Left kidney (tissue), 2 donors: ENCODE results near the gene GARNL3. TPM values are rescaled to one million over a fixed set of nuclear protein-coding genes. Genes with fewer than 3 reads are reported as not detected.
A peak's percentile ranks its signal among the peaks of the same experiment; 100 is the strongest.

Experiments used
- DNase-seq: peaks from one replicate; pipeline ENCODE4 v3.0.0-alpha.2; 2013
- polyA plus RNA-seq: library from polyadenylated mRNA; unstranded; fragments of 120-200 nt; gene quantifications from one replicate; pipeline ENCODE4 v1.2.1, GENCODE V29; 2013; ENCODE audit not compliant: insufficient read length

GARNL3 gene
- polyA plus RNA-seq, 1 donor: 19.8 TPM

GRCh38 chr9:127273326-127273725 is 8.8 kb downstream of the GARNL3 start:
- DNase-seq: no peak

GRCh38 chr9:127277099-127277498 is 12.5 kb downstream of the GARNL3 start:
- no peak for DNase-seq

- DNase-seq: no peak
These were observed 13.2 kb downstream of the GARNL3 start for GRCh38 chr9:127277770-127278169.

GRCh38 chr9:127278372-127278771 is 13.8 kb downstream of the GARNL3 start:
- DNase-seq: no peak

DNA sequence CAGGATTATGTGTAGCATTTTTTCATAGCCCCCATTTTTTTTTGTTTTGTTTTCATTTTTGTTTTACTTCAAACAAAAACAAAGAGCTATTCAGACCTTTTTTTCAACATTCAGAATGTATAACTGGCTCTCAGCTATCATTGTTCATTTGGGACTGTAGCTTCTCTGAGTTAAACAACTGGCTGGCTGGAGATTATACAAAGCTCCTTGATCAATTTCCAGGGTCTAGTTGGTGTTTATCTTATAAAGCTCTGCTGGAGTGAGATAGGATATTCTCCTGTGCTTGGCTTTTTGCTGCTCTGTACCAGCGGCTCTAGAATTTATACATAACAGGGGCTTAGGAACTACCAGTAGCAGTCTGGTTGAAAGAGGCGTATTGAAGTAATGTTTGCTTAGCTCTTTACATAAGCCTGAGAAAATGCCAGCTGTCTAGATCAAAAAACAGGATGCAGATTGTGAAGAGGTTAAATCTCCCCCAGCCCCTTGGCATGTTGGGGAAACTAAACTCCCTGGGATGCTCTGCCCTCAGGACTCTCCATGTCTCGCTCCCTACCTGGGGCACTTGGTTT is 15.2 kb downstream of the GARNL3 start:
- DNase-seq: no peak

- no peak for DNase-seq
These were observed 16.5 kb downstream of the GARNL3 start for GRCh38 chr9:127280880-127281660.

DNA sequence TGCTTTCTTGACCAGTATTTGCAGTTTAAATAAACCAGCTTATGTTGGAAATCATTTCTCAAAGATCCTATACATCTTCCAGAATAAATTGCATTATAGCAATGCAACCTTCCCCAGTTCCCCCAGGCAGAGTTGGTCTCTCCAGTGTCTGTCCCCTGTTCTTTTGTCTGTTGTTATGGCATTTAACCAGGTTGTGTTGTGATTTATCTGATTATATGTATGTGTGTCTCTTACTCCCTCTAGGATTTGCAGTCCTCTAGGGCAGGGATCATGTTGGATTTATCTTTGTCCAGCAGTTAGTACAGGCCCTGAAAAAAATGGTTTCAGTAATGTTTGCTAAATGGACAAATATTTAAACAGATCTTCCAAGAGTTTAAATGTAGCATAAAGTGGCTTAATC is 17.3 kb downstream of the GARNL3 start:
- no peak for DNase-seq

GRCh38 chr9:127282611-127283010 is 18.0 kb downstream of the GARNL3 start:
- no peak for DNase-seq

DNA sequence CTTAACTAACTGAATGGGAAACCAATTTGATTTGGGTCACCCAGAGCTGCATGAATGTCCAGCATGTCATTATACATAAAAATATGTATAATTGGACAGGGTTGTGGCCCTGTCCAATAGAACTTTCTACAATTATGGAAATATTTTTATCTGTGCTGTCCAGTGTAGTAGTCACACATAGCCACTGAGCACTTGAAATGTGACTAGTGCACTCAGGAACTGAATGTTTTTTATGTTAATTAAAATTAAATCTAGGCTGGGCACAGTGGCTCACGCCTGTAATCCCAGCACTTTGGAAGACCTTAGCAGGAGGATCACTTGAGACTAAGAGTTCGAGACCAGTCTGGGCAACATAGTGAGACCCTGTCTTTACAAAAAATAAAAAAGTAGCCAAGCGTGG is 18.6 kb downstream of the GARNL3 start:
- no peak for DNase-seq

DNA sequence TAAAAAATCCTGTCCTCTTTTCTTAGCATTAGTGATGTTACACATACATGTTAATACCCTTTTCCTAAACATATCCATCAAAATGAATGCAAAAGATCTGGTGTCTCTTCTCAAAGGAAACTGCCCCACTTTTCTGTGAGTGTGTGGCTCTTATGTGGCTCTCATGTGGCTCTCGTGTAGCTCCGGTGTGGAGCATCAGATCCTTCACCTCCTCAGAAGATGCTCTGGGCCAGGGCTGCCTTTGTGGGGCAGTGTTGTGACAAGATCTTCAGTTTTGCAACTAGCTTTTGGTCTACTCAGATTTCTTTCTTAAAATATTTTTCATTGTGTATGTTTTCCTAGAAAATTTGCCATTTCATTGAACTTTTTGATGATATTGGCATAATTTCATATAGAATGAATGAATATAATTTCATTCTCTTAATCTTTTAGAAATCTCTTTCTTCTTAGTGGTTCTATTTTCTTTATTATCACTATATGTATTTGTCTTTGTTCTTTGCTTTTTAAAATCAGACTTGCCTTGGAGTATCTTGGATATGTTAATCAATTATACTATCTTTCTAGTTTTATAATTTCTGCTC is 19.4 kb downstream of the GARNL3 start:
- DNase-seq: peak; percentile 4

- no peak for DNase-seq
These were observed 21.4 kb downstream of the GARNL3 start for GRCh38 chr9:127285965-127286364.

- no peak for DNase-seq
These were observed 26.0 kb downstream of the GARNL3 start for GRCh38 chr9:127290561-127291065.

DNA sequence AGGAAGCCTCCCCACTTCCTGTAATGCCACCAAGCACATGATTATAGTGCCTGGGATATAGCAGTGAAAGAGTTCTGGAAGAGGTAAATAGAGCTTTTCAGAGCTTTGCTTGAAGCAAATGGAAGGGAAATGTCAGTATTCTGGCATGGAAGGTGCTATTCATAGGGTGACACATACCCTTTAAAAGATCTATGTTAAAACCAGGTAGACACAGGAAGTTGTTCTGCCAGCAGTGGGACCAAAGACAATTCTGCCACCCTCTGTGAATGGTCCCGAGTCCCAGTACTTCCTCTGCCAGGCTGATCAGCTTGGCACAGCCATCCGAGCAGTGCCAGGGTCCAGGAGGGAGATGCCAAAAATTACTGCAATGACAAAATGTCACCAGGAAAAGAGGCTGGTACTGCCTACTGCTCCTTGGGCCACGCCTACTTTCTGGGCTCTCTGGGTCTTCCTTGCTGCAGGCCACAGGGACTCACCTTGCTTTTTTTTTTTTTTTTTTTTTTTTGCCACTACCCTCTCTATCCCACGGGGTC is 26.7 kb downstream of the GARNL3 start:
- no peak for DNase-seq

- DNase-seq: no peak
These were observed 27.8 kb downstream of the GARNL3 start for GRCh38 chr9:127292415-127292814.

DNA sequence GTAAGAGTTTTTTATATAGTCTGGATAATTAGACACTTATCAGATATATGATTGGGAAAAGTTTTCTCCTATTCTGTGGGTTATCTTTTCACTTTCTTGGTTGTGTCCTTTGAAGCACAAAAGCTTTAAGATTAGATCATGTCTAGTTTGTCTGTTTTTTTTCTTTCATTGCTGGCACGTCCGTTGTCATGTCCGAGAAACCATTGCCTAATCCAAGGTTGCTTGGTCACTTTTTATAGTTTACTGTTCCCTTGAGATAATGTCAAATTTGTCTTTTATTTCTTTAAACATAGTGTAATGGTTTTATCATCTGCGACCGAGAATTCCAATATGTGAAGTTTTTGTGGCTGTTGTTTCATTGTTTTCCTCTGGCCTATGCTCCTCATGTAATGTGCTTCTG is 28.8 kb downstream of the GARNL3 start:
- no peak for DNase-seq

DNA sequence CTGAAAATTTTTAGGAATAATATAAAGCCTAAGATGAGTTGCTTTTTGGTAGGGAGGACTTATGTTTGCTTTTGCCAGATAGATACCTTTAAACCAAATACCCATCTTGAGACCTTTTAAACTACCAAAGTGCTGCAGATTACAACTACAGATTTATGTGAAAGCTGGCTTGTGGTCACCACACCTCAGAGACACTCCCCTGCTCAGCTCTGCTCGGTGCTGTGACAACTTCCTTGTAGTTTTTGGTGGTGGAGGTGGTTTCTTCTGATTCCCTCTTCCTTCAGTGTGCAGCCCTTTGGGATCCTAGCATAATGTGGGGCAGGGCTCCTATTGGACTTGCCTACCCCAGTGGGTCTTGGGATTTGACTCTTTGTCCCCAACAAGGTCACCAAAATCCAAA is 29.2 kb downstream of the GARNL3 start:
- DNase-seq: no peak

- no peak for DNase-seq
These were observed 30.4 kb downstream of the GARNL3 start for GRCh38 chr9:127295005-127295404.

DNA sequence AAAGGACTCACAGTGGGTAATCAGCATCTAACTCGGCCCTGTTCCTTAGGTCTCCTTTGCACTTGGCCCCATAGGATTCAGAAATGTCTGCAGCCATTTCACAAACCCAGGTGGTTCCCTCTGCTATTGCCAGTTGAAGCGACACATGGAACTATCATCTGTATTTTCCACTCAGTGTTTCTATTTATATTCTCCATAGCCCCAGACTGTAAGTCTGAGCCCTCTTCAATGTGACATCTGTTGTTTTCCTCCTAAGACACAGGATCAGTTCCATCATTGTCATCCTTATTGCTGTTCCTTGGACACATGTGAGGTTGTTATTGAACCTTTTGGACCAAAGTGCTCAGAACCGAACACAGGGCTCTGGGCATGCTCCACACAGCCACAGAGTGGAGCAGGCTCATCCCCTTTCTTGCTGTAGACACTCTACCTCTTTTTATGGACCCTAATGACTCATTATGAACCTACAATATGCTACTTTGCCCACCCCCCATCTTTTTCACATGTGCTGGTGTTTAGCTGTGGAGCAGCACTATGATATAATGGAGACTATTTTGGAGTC is 36.4 kb downstream of the GARNL3 start:
- DNase-seq: no peak

DNA sequence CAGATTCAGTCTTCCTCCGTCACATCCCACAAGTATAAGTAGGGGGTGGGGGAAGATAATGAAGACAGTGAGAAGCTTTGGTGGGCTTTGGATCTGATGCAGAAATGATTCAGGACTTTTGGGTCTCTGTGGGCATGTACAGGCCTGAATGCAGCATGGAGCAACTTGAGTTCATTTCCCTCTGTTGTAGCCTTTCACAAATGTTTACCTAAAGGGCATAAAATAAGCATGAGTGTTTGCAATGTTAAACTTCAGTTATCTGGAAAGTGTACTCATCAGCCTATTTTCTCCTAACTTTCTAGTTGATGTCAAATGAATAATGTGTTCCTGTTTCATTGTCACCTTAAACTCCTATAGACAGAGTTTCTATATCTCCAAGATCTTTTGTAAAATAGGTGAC is 39.3 kb downstream of the GARNL3 start:
- DNase-seq: no peak

DNA sequence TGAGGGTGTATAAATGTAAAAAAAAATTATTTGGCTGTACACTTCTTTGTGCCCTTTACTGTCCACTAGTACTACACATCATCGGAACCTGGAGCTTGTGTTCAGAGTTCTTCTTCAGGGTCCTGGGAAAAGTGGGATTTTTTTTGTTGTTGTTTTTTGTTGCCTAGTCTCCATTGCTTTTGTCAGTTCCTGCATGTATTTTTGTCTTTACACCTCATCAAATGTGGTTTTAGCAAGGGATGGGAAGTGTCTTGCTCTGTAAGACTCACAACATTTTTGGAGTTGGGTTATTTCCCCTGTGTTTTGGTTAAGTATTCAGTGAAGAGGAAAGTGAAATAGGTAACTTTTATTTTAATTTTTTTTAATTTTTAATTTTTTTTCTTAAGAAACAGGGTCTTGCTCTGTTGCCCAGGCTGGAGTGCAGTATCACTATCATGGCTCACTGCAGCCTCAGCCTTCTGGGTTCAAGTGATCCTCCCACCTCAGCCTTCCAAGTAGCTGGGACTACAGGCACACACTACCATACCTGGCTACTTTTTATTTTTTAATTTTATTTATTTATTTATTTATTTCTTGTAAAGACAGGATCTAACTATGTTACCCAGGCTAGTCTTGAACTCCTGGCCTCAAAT is 40.7 kb downstream of the GARNL3 start:
- DNase-seq: no peak

DNA sequence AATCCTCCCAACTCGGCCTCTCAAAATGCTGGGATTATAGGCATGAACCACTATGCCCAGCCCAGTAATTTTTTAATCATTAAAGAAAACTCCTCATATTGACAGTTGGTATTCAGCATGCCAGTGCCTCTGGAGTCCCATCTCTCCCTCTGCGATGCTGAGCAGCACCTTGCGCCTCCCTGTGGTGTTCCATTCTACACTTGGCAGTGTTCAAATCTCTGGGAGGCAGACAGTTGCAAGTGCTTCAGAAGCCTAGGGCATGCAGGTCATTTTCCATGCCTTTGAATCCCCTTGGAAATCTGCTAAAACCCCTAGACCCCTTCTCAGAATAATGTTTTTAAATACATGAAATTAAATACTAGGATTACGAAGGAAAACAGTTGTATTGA is 41.3 kb downstream of the GARNL3 start:
- DNase-seq: no peak

DNA sequence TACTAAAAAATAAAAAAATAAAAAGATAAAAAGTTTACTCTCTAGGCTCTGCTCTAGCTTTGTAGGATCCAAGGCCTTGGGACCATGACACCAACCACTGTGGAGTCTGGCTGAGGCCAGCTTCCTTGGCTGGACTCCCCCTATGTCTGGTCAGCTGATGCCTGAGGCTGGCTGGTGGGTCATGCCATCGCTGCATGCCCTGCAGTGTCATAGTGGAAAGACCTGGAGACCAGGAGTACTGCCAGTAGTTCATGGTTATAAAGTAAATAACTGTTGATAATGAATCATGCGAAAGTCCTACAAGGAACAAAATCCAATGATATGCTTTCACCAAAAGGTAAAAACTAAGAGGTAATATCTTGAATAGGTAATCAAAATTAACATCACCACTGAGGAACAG is 43.2 kb downstream of the GARNL3 start:
- DNase-seq: no peak
